Right lobe of liver (tissue), 4 donors: Measurements from ENCODE around the gene FILIP1.

Source experiments
- CTCF ChIP-seq, 4 donors: fragments of 200-600 bp in 3 of 4; fragments of 450-650 bp in 1 of 4; IDR thresholded peaks; one replicate each; pipeline versions ENCODE4 v1.5.1 to v1.8.0; 2016 to 2022; ENCODE audit warnings: antibody characterized with exemption in 4 of 4, mild to moderate bottlenecking in 2 of 4
- POLR2A ChIP-seq: fragments of 450-650 bp; IDR thresholded peaks from one replicate; pipeline ENCODE4 v1.6.1; 2017; ENCODE audit warnings: antibody characterized with exemption, mild to moderate bottlenecking
- donor health status: DM: no; HTN: no; CAD: no.
- donor health status: DM: no; HTN: no; CAD: no.
- donor health status: DM: no; HTN: yes; CAD: no.

GRCh38 chr6:75243333-75244062, 250.1 kb downstream of the FILIP1 start, which contains the start of gene COX7A2:
- TF ChIP-seq CTCF (IDR thresholded peaks at IDR 0.05) (no peak), POLR2A (peak; percentile 65)
